Activated CD4-positive, alpha-beta T cell treated with anti-CD3 and anti-CD28 coated beads, Interleukin-2, amount 50 U/mL, for 1 hour (primary cell): ENCODE data around the gene USE1.

Source experiments
- DNase-seq: peaks from one replicate; pipeline ENCODE4 v3.0.0-alpha.2; 2020

Gene USE1

DNA sequence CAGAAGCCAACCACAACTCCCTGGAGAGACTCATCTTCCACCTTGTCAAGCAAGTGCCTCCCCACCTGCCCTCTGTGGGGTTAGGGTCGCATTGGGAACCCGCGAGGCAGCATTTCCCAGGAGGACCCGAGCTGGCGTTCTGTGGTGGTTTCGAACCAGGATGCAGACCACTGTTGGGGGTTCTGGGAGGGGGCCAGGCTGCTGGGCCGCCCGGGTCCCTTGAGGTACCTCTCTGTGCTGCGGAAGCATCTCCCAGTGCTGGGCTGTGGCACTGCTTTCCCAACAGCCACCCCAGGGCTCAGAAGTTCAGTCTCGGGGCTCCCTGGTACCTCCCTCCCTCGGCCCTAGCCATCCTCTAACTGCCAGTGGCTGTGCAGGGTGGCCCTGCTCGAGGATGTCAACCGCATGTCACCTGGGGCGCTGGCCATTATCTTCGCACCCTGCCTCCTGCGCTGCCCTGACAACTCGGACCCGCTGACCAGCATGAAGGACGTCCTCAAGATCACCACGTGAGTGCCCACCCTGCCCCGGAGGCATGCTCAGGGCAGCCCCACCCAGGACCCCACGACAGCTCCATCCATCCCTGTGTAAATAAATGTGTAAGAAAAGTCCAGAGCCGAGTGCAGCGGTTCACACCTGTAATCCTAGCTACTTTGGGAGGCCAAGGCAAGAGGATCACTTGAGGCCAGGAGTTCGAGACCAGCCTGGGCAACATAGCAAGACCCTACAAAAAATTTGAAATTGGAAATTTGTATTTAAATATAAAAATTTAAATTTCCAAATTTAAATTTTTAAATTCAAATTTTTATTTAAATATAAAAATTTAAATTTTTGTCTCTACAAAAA is 8.2 kb upstream of the USE1 start:
- DNase-seq: no peak

DNA sequence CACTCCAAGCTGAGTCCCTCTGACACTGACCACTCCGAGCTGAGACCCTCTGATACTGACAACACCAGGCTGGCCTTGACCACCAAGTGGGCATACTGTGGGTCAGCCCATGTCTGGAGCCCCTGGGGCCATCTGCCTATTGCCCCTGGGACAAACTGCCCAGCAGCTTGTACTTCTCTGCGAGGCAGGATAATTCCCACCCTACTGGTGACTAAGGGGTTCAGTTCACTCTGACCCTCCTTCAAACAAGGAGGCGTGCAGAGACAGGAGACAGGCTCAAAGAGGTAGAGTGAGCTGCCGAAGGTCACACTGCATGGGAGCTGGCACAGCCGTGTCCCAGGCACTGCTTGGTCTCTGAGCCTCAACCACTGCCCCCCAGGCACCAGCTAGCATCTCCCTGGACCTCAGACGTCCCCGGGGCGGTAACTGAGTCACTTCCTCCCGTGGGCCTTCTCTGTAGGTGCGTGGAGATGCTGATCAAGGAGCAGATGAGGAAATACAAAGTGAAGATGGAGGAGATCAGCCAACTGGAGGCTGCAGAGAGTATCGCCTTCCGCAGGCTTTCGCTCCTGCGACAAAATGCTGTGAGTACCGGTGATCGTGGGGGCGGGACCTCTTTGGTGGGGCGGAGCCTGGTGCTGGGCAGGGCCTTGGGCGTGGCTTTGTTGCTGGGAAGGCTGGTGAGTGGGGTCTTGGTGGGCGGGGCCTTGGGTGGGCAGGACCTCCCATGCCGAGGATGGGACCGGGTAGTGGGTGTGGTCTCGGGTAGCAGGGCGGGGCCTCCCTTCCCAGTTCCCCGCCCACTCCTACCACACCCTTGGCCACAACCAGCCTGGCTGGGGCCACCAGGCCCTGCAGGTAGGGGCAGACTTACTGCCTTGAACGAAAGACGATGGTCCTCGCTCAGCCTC is 5.8 kb upstream of the USE1 start:
- DNase-seq: peak; percentile 28

DNA sequence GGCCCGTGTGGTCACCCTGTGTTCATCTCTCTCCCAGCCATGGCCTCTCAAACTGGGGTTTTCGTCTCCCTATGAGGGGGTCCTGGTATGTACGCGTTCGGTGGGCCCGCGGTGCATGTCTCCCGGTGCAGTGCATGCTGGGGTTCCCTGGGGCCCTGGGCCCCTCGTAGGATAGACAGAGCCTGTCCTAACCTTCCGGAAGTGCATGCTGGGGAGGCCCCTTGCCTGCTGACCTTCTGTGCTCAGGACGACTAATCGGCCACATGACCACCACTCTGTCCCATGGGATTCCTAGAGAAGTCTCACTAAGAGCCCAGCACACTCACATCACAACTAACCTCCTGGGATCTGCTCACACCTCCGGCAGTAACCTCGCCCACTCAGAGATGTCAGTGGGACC is 4.9 kb upstream of the USE1 start:
- DNase-seq: no peak

DNA sequence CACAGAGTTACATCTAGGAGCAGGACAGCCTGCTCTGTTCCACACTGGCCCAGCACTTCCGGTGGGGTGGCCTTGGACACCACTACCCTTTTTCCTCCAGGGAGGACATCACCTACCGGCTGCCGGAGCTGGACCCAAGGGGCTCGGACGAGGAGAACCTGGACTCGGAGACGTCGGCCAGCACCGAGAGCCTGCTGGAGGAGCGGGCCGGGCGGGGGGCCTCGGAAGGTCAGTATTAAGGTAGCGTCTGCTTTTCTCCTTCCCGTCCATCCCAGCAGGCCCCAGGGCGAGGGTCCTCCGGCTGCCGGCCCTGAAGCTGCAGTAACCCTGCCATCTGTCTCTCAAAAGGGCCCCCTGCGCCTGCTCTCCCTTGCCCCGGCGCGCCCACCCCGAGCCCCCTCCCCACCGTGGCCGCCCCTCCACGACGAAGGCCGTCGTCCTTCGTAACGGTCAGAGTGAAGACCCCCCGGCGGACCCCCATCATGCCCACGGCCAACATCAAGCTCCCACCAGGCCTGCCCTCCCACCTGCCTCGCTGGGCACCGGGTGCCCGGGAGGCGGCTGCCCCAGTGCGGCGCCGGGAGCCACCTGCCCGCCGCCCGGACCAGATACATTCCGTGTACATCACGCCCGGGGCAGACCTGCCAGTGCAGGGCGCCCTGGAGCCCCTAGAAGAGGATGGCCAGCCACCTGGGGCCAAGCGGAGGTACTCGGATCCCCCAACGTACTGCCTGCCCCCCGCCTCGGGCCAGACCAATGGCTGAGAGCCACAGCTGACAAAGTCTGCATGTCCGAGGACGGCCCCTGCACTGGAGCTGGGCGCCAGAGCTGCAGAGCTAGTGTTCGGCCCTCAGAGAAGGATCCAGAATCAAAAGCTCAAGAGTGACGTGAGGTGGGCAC is 3.4 kb upstream of the USE1 start:
- no peak for DNase-seq

DNA sequence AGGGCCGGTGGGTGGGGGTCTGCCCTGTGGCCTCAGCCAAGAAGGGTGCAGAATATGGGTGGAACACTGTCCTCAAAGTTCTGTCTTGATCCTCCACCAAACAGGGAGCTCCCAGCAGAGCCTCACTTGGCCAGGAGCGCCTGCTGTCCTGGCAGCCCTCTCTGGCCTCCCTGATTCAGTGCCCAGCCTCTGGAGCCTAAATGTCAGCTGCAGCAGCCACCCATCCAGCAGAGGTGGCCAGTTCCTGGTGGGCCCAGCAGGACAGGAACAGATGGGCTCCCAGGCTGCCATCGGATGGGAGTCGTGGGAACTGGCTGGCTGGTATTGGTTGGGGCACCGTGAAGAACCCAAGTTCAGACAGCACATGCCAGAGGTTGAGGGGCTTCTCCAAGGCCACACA is 1.8 kb upstream of the USE1 start:
- DNase-seq: no peak

DNA sequence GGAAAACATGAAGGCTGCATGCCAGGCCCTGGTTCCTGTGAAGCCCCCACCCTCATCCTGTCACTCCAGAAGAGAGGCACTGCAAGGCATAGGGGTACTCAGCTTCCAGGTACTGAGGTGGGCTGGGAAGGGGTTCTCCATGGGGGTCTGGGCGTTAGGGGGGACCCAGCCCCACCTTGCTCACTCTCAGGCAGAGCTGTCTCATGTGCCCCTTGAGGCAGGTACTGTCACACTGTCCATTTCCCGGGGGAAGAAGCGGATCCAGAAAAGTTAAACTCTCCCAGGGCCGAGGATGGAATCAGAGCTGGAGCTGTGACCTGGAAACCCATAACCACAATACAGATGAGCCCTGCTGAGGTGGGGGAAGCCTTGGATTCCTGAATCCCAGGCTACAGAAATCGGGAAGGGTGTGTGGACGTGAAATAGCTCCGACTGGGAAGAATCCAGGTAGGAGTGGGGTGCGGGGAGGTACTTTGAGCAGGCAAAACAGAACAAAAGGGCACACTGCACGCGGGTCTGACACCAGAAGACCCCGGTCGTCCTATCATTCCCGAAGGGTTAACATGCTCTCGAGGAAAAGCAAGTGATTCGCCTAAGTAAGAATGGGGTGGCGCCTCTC is 540 bp upstream of the USE1 start:
- DNase-seq: no peak

DNA sequence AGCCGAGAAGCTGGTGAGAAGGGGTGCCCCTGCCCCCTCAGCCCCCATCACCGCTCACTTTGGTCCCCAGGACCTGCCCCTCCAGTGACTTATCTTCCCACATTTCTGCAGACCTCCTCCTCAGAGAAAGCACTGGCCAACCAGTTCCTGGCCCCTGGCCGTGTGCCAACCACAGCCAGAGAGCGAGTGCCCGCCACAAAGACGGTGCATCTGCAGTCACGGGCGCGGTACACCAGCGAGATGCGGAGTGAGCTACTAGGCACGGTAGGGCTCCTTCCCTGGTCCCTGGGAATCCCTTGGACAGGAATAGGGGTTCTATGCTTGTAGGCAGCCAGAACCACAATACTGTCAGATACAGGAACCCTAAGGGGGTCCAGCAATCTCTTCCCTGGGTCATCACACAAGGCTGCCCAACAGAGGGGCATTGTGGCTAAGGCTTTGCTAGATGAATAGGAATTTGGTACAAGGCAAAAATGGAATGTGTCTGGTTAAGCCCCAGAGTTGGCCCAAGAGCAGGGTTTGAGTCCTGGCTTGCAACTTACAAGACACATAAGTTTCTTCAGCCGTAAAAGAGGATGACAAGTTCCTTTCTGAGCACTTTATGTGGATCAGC is 1.0 kb downstream of the USE1 start:
- DNase-seq: no peak

DNA sequence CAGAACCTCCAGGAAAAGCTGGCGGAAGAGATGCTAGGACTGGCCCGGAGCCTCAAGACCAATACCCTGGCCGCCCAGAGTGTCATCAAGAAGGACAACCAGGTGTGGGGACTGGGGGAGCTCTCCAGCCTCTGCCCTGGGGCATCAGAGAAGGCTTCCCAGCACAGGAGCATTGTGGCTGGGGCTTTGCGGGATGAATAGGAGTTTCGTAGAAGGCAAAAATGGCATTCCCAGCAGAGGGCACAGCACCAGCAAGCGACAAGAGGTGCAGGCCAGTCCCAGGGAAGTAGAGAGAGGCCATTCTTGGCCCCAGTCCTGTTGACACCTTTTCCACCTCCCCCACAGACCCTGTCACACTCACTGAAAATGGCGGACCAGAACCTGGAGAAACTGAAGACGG is 4.1 kb downstream of the USE1 start:
- DNase-seq: no peak

DNA sequence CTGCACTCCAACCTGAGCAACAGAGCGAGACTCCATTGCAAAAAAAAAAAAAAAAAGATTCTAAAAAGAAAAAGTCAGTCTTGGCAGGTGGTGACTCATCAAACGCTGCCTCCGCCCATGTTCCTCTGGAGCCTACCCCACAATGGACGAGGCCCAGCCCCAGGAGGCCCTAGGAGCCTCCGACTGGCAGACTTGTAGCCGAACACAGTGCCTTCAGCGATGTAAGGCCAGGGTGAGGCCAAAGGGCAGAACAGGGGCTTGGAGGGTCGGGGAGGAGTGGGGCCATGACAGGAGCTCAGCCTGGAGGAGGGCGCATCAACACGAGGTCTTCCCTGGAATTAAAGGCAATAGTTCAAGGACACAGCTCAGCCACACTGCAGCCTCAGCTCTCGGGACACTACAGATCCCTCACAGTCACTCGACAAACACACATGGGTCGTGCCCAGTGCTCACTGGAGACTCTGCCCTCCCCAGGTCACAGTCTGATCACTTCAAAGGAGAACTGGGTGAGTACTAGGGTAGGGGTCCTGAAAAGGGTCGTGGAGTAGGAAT is 5.1 kb downstream of the USE1 start:
- DNase-seq: no peak

DNA sequence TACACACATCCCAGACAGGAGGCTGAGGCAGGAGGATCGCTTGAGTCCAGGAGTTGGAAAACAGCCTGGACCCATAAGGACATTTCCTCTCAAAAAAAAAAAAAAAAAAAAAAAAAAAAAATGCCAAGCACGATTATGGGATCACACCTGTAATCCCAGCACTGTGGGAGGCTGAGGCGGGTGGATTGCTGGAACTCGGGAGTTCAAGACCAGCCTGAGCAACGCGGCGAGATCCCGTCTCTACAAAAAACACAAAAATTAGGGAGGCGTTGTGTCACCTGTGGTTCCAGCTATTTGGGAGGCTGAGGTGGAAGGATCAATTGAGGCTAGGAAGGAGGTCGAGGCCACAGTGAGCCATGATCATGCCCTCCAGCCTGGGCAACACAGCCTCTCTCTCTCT is 9.9 kb downstream of the USE1 start:
- DNase-seq: no peak

DNA sequence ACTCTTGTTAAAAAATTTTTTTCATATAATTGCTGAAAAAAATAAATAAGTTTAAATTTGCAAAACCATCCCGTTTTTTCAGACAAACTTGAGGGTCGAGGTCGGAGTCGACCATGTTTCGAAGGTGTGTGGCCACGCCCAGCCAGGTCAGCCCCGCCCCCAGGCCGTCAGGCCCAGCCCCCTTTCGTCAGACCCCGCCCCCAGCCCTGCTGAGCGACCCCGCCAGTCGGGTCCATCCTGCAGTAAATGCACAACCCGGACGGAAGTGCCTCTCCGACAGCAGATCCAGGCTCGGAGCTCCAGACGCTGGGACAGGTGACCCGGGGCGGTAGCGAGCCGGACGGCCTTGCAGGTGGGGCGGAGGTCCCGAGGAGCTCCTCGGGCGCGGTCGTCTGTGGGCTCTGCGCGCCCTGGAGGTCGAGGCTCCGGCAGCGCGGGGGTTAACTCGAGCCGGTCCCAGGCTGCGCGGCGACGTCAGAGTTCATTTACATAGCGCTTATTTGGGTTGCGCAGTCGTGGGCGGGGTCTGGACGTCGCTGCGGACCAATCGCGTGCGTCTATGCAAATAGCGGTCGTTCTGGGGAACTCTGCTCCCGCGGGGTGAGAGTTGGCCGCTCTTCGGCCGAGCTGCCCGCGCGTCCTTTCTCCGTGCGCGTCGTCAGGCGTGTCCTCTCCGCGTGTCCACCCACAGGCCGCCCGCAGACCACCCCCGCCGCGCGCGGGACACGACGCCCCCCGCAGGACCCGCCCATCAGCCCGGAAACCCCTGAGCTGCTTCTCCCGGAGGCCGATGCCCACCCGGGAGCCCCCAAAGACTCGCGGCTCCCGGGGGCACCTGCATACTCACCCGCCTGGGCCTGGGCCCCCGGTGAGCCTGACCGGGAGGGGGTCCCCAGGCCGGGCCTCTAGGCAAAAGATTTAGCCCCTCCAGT is 11.1 kb downstream of the USE1 start, which contains the start of gene OCEL1:
Gene OCEL1 (plus strand): TSS at position 225 of the 932 bp plus-strand sequence. CDS start 22 bp downstream, at position 247.
- peak; percentile 97 for DNase-seq

DNA sequence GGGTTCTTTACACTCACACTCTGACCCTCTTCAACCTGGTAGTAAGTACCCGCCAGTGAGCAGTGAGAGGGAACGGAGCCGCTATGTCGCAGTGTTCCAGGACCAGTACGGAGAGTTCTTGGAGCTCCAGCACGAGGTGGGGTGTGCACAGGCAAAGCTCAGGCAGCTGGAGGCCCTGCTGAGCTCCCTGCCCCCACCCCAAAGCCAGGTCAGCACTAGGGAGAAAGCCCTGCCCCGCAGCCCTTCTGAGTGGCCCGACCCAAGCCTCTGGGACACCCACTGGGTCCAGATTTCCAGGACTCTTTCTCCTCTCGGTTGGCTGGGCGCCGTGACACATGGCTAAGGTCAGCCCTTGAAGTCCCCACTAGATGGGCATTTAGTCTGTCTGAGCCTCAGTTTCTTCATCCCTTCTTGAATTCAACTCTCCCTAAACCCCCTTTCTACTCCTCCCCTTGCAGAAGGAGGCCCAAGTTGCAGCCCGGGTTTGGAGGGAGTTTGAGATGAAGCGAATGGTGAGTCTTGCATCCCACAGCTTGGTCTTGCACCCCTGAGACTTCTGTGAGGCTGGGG is 12.7 kb downstream of the USE1 start:
- no peak for DNase-seq

DNA sequence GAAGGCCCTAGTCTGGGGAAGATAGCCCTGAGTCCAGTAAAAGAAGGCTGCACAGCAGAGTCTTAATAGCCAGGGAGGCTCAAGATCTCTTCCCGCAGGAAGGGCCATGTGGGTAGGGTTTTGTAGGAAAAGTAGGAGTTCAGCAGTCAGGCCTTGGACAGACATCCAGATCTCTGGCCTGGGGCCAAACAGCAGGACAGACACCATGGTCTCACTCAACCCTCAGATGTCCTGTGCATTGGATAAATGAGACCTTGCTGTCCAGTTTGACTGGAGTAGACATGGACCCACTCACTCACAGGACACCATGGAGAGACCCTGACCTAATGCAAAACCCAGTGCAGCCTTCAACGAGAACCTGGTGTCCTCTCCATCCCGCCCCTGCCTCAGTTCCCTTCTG is 14.7 kb downstream of the USE1 start:
- DNase-seq: no peak

DNA sequence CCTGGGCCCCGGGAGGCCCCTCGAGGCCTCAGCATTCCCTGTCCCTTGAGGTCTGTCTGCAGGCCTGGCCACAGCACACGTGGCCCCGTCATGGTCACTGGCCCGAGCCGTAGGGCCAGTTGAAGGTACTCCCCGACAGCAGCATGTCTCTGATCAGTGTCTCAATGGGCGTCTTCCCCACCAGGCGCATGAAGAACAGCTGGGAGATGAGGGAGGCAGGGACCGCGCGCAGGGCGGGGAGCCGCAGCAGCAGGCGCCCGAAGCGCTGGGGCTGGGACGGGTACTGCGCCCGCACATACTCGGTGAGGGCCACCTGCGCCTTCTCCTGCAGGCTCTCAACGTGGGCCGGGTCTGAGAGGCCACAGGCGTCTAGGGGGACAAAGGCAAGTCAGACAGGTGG is 17.1 kb downstream of the USE1 start:
- no peak for DNase-seq

DNA sequence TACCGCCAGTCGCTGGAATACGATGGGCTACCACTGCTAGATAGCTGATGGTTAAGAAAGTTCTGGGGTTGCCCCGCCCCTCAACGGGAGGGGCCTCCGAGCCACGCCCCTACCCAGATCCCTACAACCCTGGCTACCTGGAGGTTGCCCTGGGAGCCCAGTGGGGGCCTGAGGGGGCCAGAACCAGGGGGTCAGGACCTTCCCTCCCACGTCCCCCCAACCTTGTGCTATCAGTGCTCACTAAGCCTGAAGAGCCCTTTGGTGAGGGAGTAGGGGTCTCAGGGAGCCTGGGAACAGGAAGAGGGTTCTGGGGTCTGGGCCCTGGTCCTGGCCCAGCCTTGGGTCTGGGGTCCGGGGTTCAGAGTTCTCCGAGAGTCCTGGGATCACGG is 19.7 kb downstream of the USE1 start:
- peak; percentile 54 for DNase-seq

DNA sequence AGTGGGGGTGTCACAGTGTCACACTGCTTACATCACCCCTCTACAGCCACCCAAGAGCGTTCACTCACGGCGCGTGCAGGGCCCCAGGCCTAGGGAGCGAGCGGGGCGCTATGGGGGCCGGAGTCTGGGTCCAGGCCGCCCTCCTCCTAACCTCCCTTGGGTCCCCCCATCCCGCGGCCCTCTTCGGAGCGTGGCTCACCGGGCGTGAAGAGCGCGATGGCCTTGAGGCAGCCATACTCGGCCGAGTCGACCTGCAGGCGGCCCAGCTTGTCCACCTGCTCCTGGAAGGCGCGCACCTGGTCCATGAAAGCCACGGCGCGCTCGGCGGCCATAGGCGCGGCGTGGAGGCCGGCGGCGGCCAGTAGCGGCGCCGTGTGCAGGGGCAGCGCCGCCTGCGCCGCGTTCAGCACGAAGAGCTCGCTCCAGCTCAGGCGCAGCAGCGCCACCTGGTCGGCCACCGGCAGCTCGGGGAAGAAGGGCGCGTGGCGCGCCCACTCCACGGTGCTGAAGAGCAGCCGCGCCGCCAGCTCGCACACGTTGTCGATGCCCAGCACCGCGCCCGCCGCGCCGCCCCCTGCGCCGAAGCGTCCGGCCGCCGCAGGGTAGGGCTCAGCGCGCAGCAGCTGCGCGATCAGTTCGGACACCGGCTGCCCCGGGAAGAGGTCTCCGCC is 20.3 kb downstream of the USE1 start:
- DNase-seq: peak; percentile 75

DNA sequence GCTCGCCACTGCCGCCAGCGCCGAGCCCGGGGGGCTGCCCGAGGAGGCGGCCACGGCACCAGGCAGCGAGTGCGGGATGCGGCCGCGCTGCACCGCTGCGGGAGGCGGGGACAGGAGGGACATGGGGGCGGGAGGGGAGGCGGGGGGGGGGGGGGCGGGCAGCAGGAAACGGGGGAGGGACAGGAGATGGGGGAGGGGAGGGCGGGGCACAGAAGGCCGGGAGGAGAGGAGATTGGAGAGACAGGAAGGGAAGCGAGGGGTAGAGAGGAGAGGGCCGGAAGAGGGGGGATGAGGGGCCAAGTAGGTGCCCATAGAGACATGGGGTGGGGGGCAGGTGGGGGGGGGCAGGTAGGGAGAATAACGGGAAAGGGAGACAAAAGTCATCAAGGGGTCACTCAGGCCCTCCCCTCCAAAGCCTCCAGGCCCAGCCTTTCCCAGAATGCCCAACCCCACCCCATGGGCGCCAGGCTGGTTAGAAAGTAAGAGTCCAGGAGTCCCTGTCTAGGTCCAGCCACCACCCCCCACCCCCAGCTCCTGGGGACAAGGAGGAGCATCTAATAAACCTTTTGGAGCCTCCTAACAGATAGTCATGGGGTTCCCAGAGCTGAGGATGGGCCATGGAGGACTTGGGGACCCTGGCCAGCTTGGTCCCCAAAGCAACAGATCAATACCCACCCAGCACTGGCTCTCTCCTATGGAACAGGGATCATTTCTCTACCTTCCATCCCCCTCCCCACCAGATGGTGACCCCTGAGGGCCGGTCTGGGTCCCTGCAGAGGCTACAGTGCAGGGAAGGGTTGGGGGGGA is 21.0 kb downstream of the USE1 start:
- no peak for DNase-seq

DNA sequence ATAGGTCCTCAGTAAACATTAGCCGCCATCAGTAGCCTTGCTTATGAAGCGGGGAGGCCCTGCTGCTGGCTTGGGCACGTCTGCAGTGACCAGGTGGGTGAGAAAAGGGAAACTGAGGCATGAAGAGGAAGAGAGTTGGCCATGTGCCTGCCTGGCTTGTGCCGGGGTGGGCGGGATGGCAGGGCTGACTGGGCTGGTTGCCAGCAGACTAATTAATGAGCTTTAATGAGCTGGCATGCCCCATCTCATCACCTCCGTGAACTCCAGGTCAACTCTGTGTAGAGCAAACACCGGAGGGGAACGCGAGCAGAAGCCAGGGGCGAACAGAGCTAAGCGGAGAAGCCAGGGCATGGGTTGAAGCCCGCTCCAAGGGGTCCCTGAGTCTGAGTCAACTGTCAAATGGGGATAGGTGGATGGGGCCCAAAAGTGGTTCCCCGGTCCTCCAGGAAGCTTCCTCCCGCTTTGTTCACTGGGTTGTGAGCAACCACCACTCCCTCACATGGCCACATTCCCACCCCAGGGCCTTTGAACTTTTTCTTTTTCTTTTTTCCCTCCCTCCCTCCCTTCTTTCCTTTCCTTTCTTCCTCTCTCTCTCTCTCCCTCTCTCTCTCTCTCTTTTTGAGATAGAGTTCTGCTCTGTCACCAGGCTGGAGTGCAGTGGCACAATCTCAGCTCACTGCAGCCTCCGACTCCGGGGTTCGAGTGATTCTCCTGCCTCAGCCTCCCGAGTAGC is 21.8 kb downstream of the USE1 start:
- no peak for DNase-seq
